ENCODE data around the gene NRL.

The NRL gene

GRCh38 chr14:24143511-24143910 is 28.8 kb upstream of the NRL start:
- DNase-seq = no peak

- DNase-seq = peak; percentile 100
Measured at GRCh38 chr14:24141097-24141880, 26.5 kb upstream of the NRL start, which contains the start of gene EMC9. Gene EMC9 (minus strand): TSS chr14:24141591. CDS start chr14:24141304, 287 bp downstream.

- DNase-seq = no peak
Measured at GRCh38 chr14:24139272-24139934, 24.7 kb upstream of the NRL start.

- DNase-seq = no peak
Measured at GRCh38 chr14:24138396-24139271, 23.9 kb upstream of the NRL start.

GRCh38 chr14:24137529-24138395 is 23.0 kb upstream of the NRL start:
- DNase-seq = no peak

- no peak for DNase-seq
Measured at GRCh38 chr14:24136684-24137528, 22.2 kb upstream of the NRL start.

GRCh38 chr14:24135834-24136683 is 21.3 kb upstream of the NRL start, which contains the start of gene PSME1:
Gene PSME1 (plus strand): TSS chr14:24136194. CDS start chr14:24136263, 69 bp downstream.
- peak; percentile 92 for DNase-seq

- no peak for DNase-seq
Measured at GRCh38 chr14:24135584-24135833, 20.8 kb upstream of the NRL start.

GRCh38 chr14:24133735-24134134 is 19.0 kb upstream of the NRL start:
- no peak for DNase-seq

GRCh38 chr14:24132976-24133375 is 18.2 kb upstream of the NRL start:
- no peak for DNase-seq

- DNase-seq = peak; percentile 82
Measured at GRCh38 chr14:24132061-24132685, 17.4 kb upstream of the NRL start.

GRCh38 chr14:24131549-24131966 is 16.8 kb upstream of the NRL start:
- DNase-seq = no peak

- no peak for DNase-seq
Measured at GRCh38 chr14:24130717-24131548, 16.2 kb upstream of the NRL start.

- no peak for DNase-seq
Measured at GRCh38 chr14:24130380-24130716, 15.6 kb upstream of the NRL start, which contains the start of gene FITM1. Gene FITM1 (plus strand): TSS chr14:24130659. CDS start chr14:24131564, 905 bp downstream.

- no peak for DNase-seq
Measured at GRCh38 chr14:24129410-24129998, 14.8 kb upstream of the NRL start.

GRCh38 chr14:24127673-24128072 is 12.9 kb upstream of the NRL start:
- DNase-seq = no peak

GRCh38 chr14:24126939-24127338 is 12.2 kb upstream of the NRL start:
- no peak for DNase-seq

Measured in NCI-H146 (cell line).